Measurements from ENCODE around the gene ACAP1. TPM values are rescaled to one million over a fixed set of nuclear protein-coding genes. Genes with fewer than 3 reads are reported as not detected.

ACAP1 gene
- total RNA-seq, 2 donors from 2014 or later: 0.99 to 2.1 TPM

GRCh38 chr17:7383371-7383741 lies 47.0 kb downstream of the ACAP1 start:
- no peak overlapping the region for H3K4me3 ChIP-seq
- intact Hi-C loops (cut with DNase I): no loop called here
- TF ChIP-seq POLR2A (IDR thresholded peaks at IDR 0.05) (no peak), CTCF (IDR thresholded peaks at IDR 0.05) (no peak)
- peaks cover 24% of the 10 kb centered on the region for H3K4me1 ChIP-seq
- no peaks in the 10 kb centered on the region for H3K9me3 ChIP-seq
- no peaks in the 10 kb centered on the region for H3K36me3 ChIP-seq (replicated peaks in 1 of 2; ENCODE audit: insufficient read depth in 1 of 2, low read depth in 2 of 2)
- 92 to 98% methylated on average over 8 to 10 of the region's 11 CpGs for WGBS, 2 donors
- no peak for DNase-seq
- H3K27me3 ChIP-seq: no peaks in the 10 kb centered on the region
- ATAC-seq: no peak
- H3K27ac ChIP-seq: no peak overlapping the region

- Histone ChIP-seq H3K4me3 (no peak overlapping the region), H3K9me3 (no peaks in the 10 kb centered on the region), H3K27me3 (no peaks in the 10 kb centered on the region), H3K4me1 (peaks cover 24% of the 10 kb centered on the region), H3K36me3 (replicated peaks in 1 of 2; ENCODE audit: insufficient read depth in 1 of 2, low read depth in 2 of 2) (peaks cover 0 to under 1% of the 10 kb centered on the region in 2 donors), H3K27ac (no peak overlapping the region)
- DNase-seq (no peak), ATAC-seq (no peak)
- TF ChIP-seq POLR2A (IDR thresholded peaks at IDR 0.05) (no peak), CTCF (IDR thresholded peaks at IDR 0.05) (no peak)
- intact Hi-C loops (cut with DNase I): no loop called here
- 48 to 87% methylated on average over 22 to 61 of the region's 65 CpGs for WGBS, 2 donors
Measured at GRCh38 chr17:7383742-7384488, 47.6 kb downstream of the ACAP1 start.

- Histone ChIP-seq H3K27me3 (no peaks in the 10 kb centered on the region), H3K4me3 (no peak overlapping the region), H3K9me3 (no peaks in the 10 kb centered on the region), H3K36me3 (replicated peaks in 1 of 2; ENCODE audit: insufficient read depth in 1 of 2, low read depth in 2 of 2) (peaks cover 0 to 6% of the 10 kb centered on the region in 2 donors), H3K27ac (no peak overlapping the region), H3K4me1 (peaks cover 24% of the 10 kb centered on the region)
- DNase-seq (no peak), ATAC-seq (no peak)
- intact Hi-C loops (cut with DNase I): no loop called here
- TF ChIP-seq POLR2A (IDR thresholded peaks at IDR 0.05) (no peak), CTCF (IDR thresholded peaks at IDR 0.05) (no peak)
- WGBS, 2 donors: 88 to 90% methylated on average over 14 to 23 of the region's 23 CpGs
Measured at GRCh38 chr17:7384489-7385081, 48.3 kb downstream of the ACAP1 start.

- intact Hi-C loops (cut with DNase I): no loop called here
- TF ChIP-seq POLR2A (IDR thresholded peaks at IDR 0.05) (no peak), CTCF (IDR thresholded peaks at IDR 0.05) (no peak)
- Histone ChIP-seq H3K9me3 (no peaks in the 10 kb centered on the region), H3K27ac (no peak overlapping the region), H3K4me1 (peaks cover 8% of the 10 kb centered on the region), H3K27me3 (no peaks in the 10 kb centered on the region), H3K36me3 (replicated peaks in 1 of 2; ENCODE audit: insufficient read depth in 1 of 2, low read depth in 2 of 2) (peaks cover 0 to 6% of the 10 kb centered on the region in 2 donors), H3K4me3 (no peak overlapping the region)
- ATAC-seq (no peak), DNase-seq (no peak)
- WGBS, 2 donors: 89 to 96% methylated on average over 9 to 10 of the region's 10 CpGs
Measured at GRCh38 chr17:7388856-7389255, 52.5 kb downstream of the ACAP1 start.

Measured in body of pancreas (tissue), 4 donors.